OCI-LY1 (cell line): ENCODE results near the gene RHOG.

Source experiments
- H2AFZ ChIP-seq: fragments of 200-600 bp; sonication (generic), shearing (Covaris generic); 2 replicates; pipeline ENCODE4 v1.6.0; 2014; ENCODE audit warnings: antibody characterized with exemption, mild to moderate bottlenecking, low read length
- H3F3A ChIP-seq: fragments of 200-600 bp; sonication (generic), shearing (Covaris generic); 2 replicates; pipeline ENCODE4 v1.6.0; 2014; ENCODE audit warnings: mild to moderate bottlenecking, antibody characterized with exemption, low read length, moderate library complexity; ENCODE audit not compliant: insufficient read depth
- H3K27ac ChIP-seq: fragments of 200-600 bp; sonication (generic); 2 replicates; pipeline ENCODE4 v1.5.1; 2014; ENCODE audit warnings: low read length, mixed run types, mild to moderate bottlenecking, low read depth; ENCODE audit not compliant: poor library complexity, severe bottlenecking
- H3K27me3 ChIP-seq: fragments of 200-600 bp; sonication (generic); 2 replicates; pipeline ENCODE4 v1.6.0; 2014; ENCODE audit warnings: antibody characterized with exemption, mild to moderate bottlenecking, low read length, moderate library complexity; ENCODE audit not compliant: insufficient read depth
- H3K36me3 ChIP-seq: fragments of 200-600 bp; sonication (generic); 2 replicates; pipeline ENCODE4 v1.6.1; 2014; ENCODE audit warnings: mild to moderate bottlenecking, antibody characterized with exemption, low read length, moderate library complexity, mixed read lengths; ENCODE audit not compliant: insufficient read depth
- H3K4me1 ChIP-seq: fragments of 200-600 bp; sonication (generic); 2 replicates; pipeline ENCODE4 v1.5.1; 2014; ENCODE audit warnings: mild to moderate bottlenecking, low read length, moderate library complexity; ENCODE audit not compliant: insufficient read depth, severe bottlenecking
- H3K4me2 ChIP-seq: fragments of 200-600 bp; sonication (generic), shearing (Covaris generic); 2 replicates; pipeline ENCODE4 v1.6.1; 2014; ENCODE audit warnings: low read length
- H3K4me3 ChIP-seq: fragments of 200-600 bp; sonication (generic); 2 replicates; pipeline ENCODE4 v1.5.1; 2014; ENCODE audit warnings: low read length, low read depth, mild to moderate bottlenecking, mixed read lengths; ENCODE audit not compliant: poor library complexity, severe bottlenecking
- H3K79me2 ChIP-seq: fragments of 200-600 bp; shearing (Covaris generic); 2 replicates; pipeline ENCODE4 v1.6.1; 2016; ENCODE audit warnings: mixed run types, low read length, mixed read lengths; ENCODE audit not compliant: insufficient read depth
- H3K9ac ChIP-seq: fragments of 200-600 bp; sonication (generic), shearing (Covaris generic); 2 replicates; pipeline ENCODE4 v1.6.1; 2014; ENCODE audit warnings: mild to moderate bottlenecking, low read length, mixed read lengths
- H3K9me2 ChIP-seq: fragments of 200-600 bp; sonication (generic), shearing (Covaris generic); 2 replicates; pipeline ENCODE4 v1.6.1; 2014; ENCODE audit warnings: low read depth, mild to moderate bottlenecking, low read length, mixed read lengths
- H3K9me3 ChIP-seq: fragments of 200-600 bp; shearing (Covaris generic); 2 replicates; pipeline ENCODE4 v1.6.1; 2014; ENCODE audit warnings: low read length, mixed read lengths
- H4K20me1 ChIP-seq: fragments of 200-600 bp; sonication (generic), shearing (Covaris generic); 2 replicates; pipeline ENCODE4 v1.6.0; 2016; ENCODE audit warnings: mild to moderate bottlenecking, low read length; ENCODE audit not compliant: insufficient read depth
- CTCF ChIP-seq: fragments of 200-600 bp; sonication (generic), shearing (Covaris generic); IDR thresholded peaks from 2 replicates; pipeline ENCODE4 v1.5.1; 2017; ENCODE audit warnings: mild to moderate bottlenecking, antibody characterized with exemption, low read length, moderate library complexity, mixed read lengths
- EZH2 ChIP-seq: fragments of 200-600 bp; sonication (generic), shearing (Covaris generic); IDR thresholded peaks from 2 replicates; pipeline ENCODE4 v1.8.0; 2017; ENCODE audit warnings: borderline replicate concordance, mixed run types, mild to moderate bottlenecking, antibody characterized with exemption, low read length, moderate library complexity, mixed read lengths

RHOG gene

GRCh38 chr11:3807909-3808860 lies 32.6 kb downstream of the RHOG start, which contains the start of gene PGAP2:
PGAP2 (plus strand) TSS chr11:3808560; CDS start chr11:3811260, 2,700 bp downstream.
- H3K36me3 ChIP-seq: peaks cover 7% of the 10 kb centered on the region; the same call in 1 of the 2 replicates
- H3K4me1 ChIP-seq: peaks cover 5% of the 10 kb centered on the region
- TF ChIP-seq CTCF: peak; percentile 70
- TF ChIP-seq EZH2: no peak
- no peaks in the 10 kb centered on the region for H3F3A ChIP-seq
- H4K20me1 ChIP-seq: no peaks in the 10 kb centered on the region
- peak within 1 kb of the TSS; percentile 68 for H3K9ac ChIP-seq
- H3K79me2 ChIP-seq: no peaks in the 10 kb centered on the region
- peak within 1 kb of the TSS; percentile 30 for H3K27ac ChIP-seq
- no peak within 1 kb of the TSS for H2AFZ ChIP-seq
- peak within 1 kb of the TSS; percentile 81 for H3K4me2 ChIP-seq
- H3K9me3 ChIP-seq: no peaks in the 10 kb centered on the region
- peak within 1 kb of the TSS; percentile 70 for H3K4me3 ChIP-seq
- no peaks in the 10 kb centered on the region for H3K9me2 ChIP-seq
- no peaks in the 10 kb centered on the region for H3K27me3 ChIP-seq

- no peaks in the 10 kb centered on the region for H3K9me2 ChIP-seq
- no peaks in the 10 kb centered on the region for H3K36me3 ChIP-seq
- no peaks in the 10 kb centered on the region for H3K27me3 ChIP-seq
- H3K27ac ChIP-seq: no peak overlapping the region
- no peak overlapping the region for H3K9ac ChIP-seq
- no peak overlapping the region for H3K4me3 ChIP-seq
- no peaks in the 10 kb centered on the region for H3K79me2 ChIP-seq
- H4K20me1 ChIP-seq: no peaks in the 10 kb centered on the region
- no peak overlapping the region for H2AFZ ChIP-seq
- peaks cover 5% of the 10 kb centered on the region for H3K4me1 ChIP-seq
- no peaks in the 10 kb centered on the region for H3F3A ChIP-seq
- no peaks in the 10 kb centered on the region for H3K9me3 ChIP-seq
- no peak overlapping the region for H3K4me2 ChIP-seq
- no peak for TF ChIP-seq CTCF
- no peak for TF ChIP-seq EZH2
Measured at GRCh38 chr11:3803726-3804495, 36.8 kb downstream of the RHOG start.

- no peak overlapping the region for H3K27ac ChIP-seq
- no peaks in the 10 kb centered on the region for H3F3A ChIP-seq
- H3K36me3 ChIP-seq: no peaks in the 10 kb centered on the region
- TF ChIP-seq CTCF: no peak
- TF ChIP-seq EZH2: no peak
- no peak overlapping the region for H2AFZ ChIP-seq
- no peak overlapping the region for H3K4me2 ChIP-seq
- H3K27me3 ChIP-seq: no peaks in the 10 kb centered on the region
- H3K9me3 ChIP-seq: no peaks in the 10 kb centered on the region
- H3K4me1 ChIP-seq: peaks cover 11% of the 10 kb centered on the region
- H3K4me3 ChIP-seq: no peak overlapping the region
- no peaks in the 10 kb centered on the region for H4K20me1 ChIP-seq
- no peaks in the 10 kb centered on the region for H3K9me2 ChIP-seq
- no peak overlapping the region for H3K9ac ChIP-seq
- no peaks in the 10 kb centered on the region; the same call in 1 of the 2 replicates for H3K79me2 ChIP-seq
Measured at GRCh38 chr11:3802011-3802790, 38.6 kb downstream of the RHOG start.
